Measurements from ENCODE around the gene OSBPL10.

The OSBPL10 gene

DNA sequence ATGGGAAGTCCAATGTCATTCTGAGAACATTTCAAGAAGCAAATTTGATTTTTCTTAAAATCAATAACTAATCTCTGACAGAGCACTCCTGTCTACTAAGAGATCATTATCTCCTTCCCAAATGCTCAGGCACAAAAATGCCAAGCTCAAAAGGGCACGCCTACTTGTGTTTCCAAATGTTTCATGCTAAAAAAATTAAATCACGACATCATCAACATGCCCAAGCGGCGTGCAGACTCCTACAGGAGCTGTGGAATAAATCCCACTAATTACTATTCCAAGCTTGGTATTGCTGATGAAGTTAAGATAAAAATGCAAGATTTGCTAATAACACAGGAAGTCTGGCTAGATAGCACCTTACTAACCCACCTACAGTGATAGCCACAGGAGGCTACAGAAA, 140.8 kb downstream of the OSBPL10 start:
- no peak for DNase-seq (ENCODE audit: extremely low spot score)
- TF ChIP-seq SP1 (IDR thresholded peaks at IDR 0.05): no peak
- TF ChIP-seq LEF1 (IDR thresholded peaks at IDR 0.05; ENCODE audit: borderline replicate concordance): no peak
- no peak for TF ChIP-seq TARDBP (IDR thresholded peaks at IDR 0.05)
- TF ChIP-seq SUZ12 (IDR thresholded peaks at IDR 0.05): no peak
- TF ChIP-seq ZNF384 (IDR thresholded peaks at IDR 0.05): no peak
- TF ChIP-seq FOXK2 (IDR thresholded peaks at IDR 0.05): no peak
- no peak for TF ChIP-seq NFRKB (IDR thresholded peaks at IDR 0.05)
- TF ChIP-seq ARNT (IDR thresholded peaks at IDR 0.05): no peak
- no peak for TF ChIP-seq ELF4 (IDR thresholded peaks at IDR 0.05)
- TF ChIP-seq CTBP1 (IDR thresholded peaks at IDR 0.05; ENCODE audit: borderline replicate concordance): no peak
- TF ChIP-seq L3MBTL2 (conservative IDR thresholded peaks at IDR 0.05): no peak
- TF ChIP-seq FOXM1 (IDR thresholded peaks at IDR 0.05; ENCODE audit: borderline replicate concordance): no peak
- TF ChIP-seq HDGF (IDR thresholded peaks at IDR 0.05; ENCODE audit: borderline replicate concordance): no peak
- TF ChIP-seq FOXA1 (IDR thresholded peaks at IDR 0.05): no peak
- no peak for TF ChIP-seq BHLHE40 (IDR thresholded peaks at IDR 0.05; ENCODE audit: borderline replicate concordance)
- TF ChIP-seq, protein P1, sequence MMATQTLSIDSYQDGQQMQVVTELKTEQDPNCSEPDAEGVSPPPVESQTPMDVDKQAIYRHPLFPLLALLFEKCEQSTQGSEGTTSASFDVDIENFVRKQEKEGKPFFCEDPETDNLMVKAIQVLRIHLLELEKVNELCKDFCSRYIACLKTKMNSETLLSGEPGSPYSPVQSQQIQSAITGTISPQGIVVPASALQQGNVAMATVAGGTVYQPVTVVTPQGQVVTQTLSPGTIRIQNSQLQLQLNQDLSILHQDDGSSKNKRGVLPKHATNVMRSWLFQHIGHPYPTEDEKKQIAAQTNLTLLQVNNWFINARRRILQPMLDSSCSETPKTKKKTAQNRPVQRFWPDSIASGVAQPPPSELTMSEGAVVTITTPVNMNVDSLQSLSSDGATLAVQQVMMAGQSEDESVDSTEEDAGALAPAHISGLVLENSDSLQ (IDR thresholded peaks at IDR 0.05): no peak
- POLR2A ChIA-PET: no interaction called here
- CTCF ChIA-PET: no interaction called here

GRCh38 chr3:31839144-31839917, 141.7 kb downstream of the OSBPL10 start:
- TF ChIP-seq HDGF (IDR thresholded peaks at IDR 0.05; ENCODE audit: borderline replicate concordance) (no peak), NFRKB (IDR thresholded peaks at IDR 0.05) (no peak), LEF1 (IDR thresholded peaks at IDR 0.05; ENCODE audit: borderline replicate concordance) (no peak), ARNT (IDR thresholded peaks at IDR 0.05) (no peak)
- TF ChIP-seq, protein P1 (IDR thresholded peaks at IDR 0.05): no peak
- ChIA-PET CTCF (interaction anchor here (1.4 kb wide), 1 partner anchor 52 kb away, joined by 3 read pairs; no protein-coding TSS in a partner anchor), POLR2A (interaction anchor here (0.8 kb wide), 1 partner anchor 307 kb away, joined by 3 read pairs; the partner anchor contains the start of gene STT3B)
- no peak for DNase-seq (ENCODE audit: extremely low spot score)

GRCh38 chr3:31836131-31837075, 144.7 kb downstream of the OSBPL10 start:
- POLR2A ChIA-PET: no interaction called here
- CTCF ChIA-PET: no interaction called here
- no peak for DNase-seq (ENCODE audit: extremely low spot score)
- TF ChIP-seq BHLHE40 (IDR thresholded peaks at IDR 0.05; ENCODE audit: borderline replicate concordance) (no peak), LEF1 (IDR thresholded peaks at IDR 0.05; ENCODE audit: borderline replicate concordance) (no peak), NFRKB (IDR thresholded peaks at IDR 0.05) (no peak)

GRCh38 chr3:31833391-31834190, 147.5 kb downstream of the OSBPL10 start:
- CTCF ChIA-PET: no interaction called here
- POLR2A ChIA-PET: no interaction called here
- TF ChIP-seq, protein P1 (IDR thresholded peaks at IDR 0.05): 0 out of 2 replicates have a peak, but pooled peaks have one; percentile 46
- TF ChIP-seq ZNF384 (IDR thresholded peaks at IDR 0.05): no peak
- TF ChIP-seq SP1 (IDR thresholded peaks at IDR 0.05): no peak
- no peak for DNase-seq (ENCODE audit: extremely low spot score)

DNA sequence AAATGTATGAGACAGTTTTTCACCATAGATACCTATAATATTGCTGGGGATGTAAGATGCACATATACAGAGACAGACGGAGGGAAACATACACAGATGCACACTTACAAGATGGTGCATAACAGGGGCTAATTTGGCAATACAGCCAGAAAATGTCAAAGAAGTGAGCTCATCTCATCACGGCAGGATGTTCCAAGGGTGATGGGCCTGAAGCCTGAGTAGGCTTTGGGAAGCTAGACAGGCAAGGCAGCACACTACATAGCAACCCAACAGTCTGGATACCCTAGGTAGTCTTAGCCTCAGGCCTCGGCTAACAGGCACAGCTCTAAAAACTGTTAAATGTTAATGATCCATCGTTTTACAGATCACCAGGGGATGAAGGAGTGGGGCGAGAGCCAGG, 148.5 kb downstream of the OSBPL10 start:
- ChIA-PET CTCF (no interaction called here), POLR2A (no interaction called here)
- no peak for TF ChIP-seq ARNT (IDR thresholded peaks at IDR 0.05)
- TF ChIP-seq, protein P1 (IDR thresholded peaks at IDR 0.05): no peak
- no peak for TF ChIP-seq FOXM1 (IDR thresholded peaks at IDR 0.05; ENCODE audit: borderline replicate concordance)
- TF ChIP-seq SUZ12 (IDR thresholded peaks at IDR 0.05): no peak
- no peak for TF ChIP-seq L3MBTL2 (conservative IDR thresholded peaks at IDR 0.05)
- no peak for TF ChIP-seq CTBP1 (IDR thresholded peaks at IDR 0.05; ENCODE audit: borderline replicate concordance)
- no peak for TF ChIP-seq BHLHE40 (IDR thresholded peaks at IDR 0.05; ENCODE audit: borderline replicate concordance)
- no peak for TF ChIP-seq ELF4 (IDR thresholded peaks at IDR 0.05)
- TF ChIP-seq NFRKB (IDR thresholded peaks at IDR 0.05): no peak
- no peak for TF ChIP-seq ZNF384 (IDR thresholded peaks at IDR 0.05)
- no peak for TF ChIP-seq HDGF (IDR thresholded peaks at IDR 0.05; ENCODE audit: borderline replicate concordance)
- no peak for TF ChIP-seq TARDBP (IDR thresholded peaks at IDR 0.05)
- no peak for TF ChIP-seq FOXK2 (IDR thresholded peaks at IDR 0.05)
- TF ChIP-seq FOXA1 (IDR thresholded peaks at IDR 0.05): no peak
- no peak for DNase-seq (ENCODE audit: extremely low spot score)

Data from HEK293T (cell line).